ENCODE data around the gene NRP2. TPM values are rescaled to one million over a fixed set of nuclear protein-coding genes. Genes with fewer than 3 reads are reported as not detected.

Gene NRP2
- total RNA-seq, 2 experiments from 2014 or later, result 0.35 to 2.6 TPM

GRCh38 chr2:205763708-205764211 lies 81.5 kb downstream of the NRP2 start:
- H4K20me1 ChIP-seq (ENCODE audit: insufficient read depth, low read length), result no peaks in the 10 kb centered on the region
- ChIA-PET POLR2A (no interaction called here), CTCF (ENCODE audit: unreplicated experiment) (no interaction called here)
- H2AFZ ChIP-seq (ENCODE audit: low read length), result no peak overlapping the region
- H3K4me2 ChIP-seq (ENCODE audit: low read length), result no peak overlapping the region
- no peaks in the 10 kb centered on the region for H3K9me3 ChIP-seq (ENCODE audit: low read length)
- no peaks in the 10 kb centered on the region for H3K4me1 ChIP-seq (ENCODE audit: insufficient read depth, low read length, poor library complexity, severe bottlenecking)
- H3K4me3 ChIP-seq (ENCODE audit: low read depth, low read length, poor library complexity, severe bottlenecking), result no peak overlapping the region
- H3K79me2 ChIP-seq (ENCODE audit: insufficient read depth, low read depth, low read length), result no peaks in the 10 kb centered on the region
- H3K9me2 ChIP-seq (ENCODE audit: insufficient read depth, low read length), result no peaks in the 10 kb centered on the region
- no peaks in the 10 kb centered on the region for H3K36me3 ChIP-seq (ENCODE audit: insufficient read depth, low read length)
- TF ChIP-seq, protein P1, sequence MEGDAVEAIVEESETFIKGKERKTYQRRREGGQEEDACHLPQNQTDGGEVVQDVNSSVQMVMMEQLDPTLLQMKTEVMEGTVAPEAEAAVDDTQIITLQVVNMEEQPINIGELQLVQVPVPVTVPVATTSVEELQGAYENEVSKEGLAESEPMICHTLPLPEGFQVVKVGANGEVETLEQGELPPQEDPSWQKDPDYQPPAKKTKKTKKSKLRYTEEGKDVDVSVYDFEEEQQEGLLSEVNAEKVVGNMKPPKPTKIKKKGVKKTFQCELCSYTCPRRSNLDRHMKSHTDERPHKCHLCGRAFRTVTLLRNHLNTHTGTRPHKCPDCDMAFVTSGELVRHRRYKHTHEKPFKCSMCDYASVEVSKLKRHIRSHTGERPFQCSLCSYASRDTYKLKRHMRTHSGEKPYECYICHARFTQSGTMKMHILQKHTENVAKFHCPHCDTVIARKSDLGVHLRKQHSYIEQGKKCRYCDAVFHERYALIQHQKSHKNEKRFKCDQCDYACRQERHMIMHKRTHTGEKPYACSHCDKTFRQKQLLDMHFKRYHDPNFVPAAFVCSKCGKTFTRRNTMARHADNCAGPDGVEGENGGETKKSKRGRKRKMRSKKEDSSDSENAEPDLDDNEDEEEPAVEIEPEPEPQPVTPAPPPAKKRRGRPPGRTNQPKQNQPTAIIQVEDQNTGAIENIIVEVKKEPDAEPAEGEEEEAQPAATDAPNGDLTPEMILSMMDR (conservative IDR thresholded peaks at IDR 0.05; ENCODE audit: low read length), result 0 out of 2 replicates have a peak, but pooled peaks have one; percentile 17
- TF ChIP-seq EZH2phosphoT487 (IDR thresholded peaks at IDR 0.05; ENCODE audit: borderline replicate concordance, low read depth, low read length), result no peak
- DNase-seq (ENCODE audit: low spot score), result no peak
- no TSS peak for BruUV-seq (replicated peaks)
- H3K27ac ChIP-seq (ENCODE audit: low read depth, low read length, poor library complexity, severe bottlenecking), result no peak overlapping the region
- intact Hi-C loops (cut with micrococcal nuclease; ENCODE audit: unreplicated experiment), result no loop called here

DNA sequence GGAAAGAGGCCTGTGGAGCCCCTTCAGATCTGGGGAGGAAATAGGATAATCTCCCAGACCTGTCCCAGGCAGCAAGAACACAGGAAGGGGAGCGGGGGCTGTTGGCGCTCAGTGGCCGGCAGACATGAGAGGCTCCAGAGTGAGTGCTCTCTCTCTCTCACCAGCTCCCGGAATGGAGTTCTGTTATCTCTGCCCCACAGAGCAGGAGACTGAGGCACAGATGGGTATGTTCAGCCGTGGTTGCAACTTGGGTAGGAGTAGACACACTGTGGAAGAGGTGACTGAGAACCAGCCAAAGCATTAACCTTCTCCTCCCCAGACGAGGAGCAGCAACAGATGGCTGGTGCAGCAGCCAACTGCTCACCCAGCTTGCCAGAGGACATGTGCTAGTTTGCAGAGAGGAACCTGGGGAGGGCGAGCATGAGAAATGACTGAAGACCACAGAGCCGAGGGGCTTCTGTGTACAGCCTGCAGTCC lies 82.0 kb downstream of the NRP2 start:
- H4K20me1 ChIP-seq (ENCODE audit: insufficient read depth, low read length), result no peaks in the 10 kb centered on the region
- H3K79me2 ChIP-seq (ENCODE audit: insufficient read depth, low read depth, low read length), result no peaks in the 10 kb centered on the region
- ChIA-PET CTCF (ENCODE audit: unreplicated experiment) (no interaction called here), POLR2A (no interaction called here)
- H3K4me2 ChIP-seq (ENCODE audit: low read length), result no peak overlapping the region
- intact Hi-C loops (cut with micrococcal nuclease; ENCODE audit: unreplicated experiment), result no loop called here
- H3K36me3 ChIP-seq (ENCODE audit: insufficient read depth, low read length), result no peaks in the 10 kb centered on the region
- no peak for TF ChIP-seq EZH2phosphoT487 (IDR thresholded peaks at IDR 0.05; ENCODE audit: borderline replicate concordance, low read depth, low read length)
- TF ChIP-seq, protein P1 (conservative IDR thresholded peaks at IDR 0.05; ENCODE audit: low read length), result no peak
- no peaks in the 10 kb centered on the region for H3K9me3 ChIP-seq (ENCODE audit: low read length)
- no peak overlapping the region for H2AFZ ChIP-seq (ENCODE audit: low read length)
- BruUV-seq (replicated peaks), result no TSS peak
- H3K4me3 ChIP-seq (ENCODE audit: low read depth, low read length, poor library complexity, severe bottlenecking), result no peak overlapping the region
- no peaks in the 10 kb centered on the region for H3K4me1 ChIP-seq (ENCODE audit: insufficient read depth, low read length, poor library complexity, severe bottlenecking)
- H3K27ac ChIP-seq (ENCODE audit: low read depth, low read length, poor library complexity, severe bottlenecking), result no peak overlapping the region
- H3K9me2 ChIP-seq (ENCODE audit: insufficient read depth, low read length), result no peaks in the 10 kb centered on the region
- no peak for DNase-seq (ENCODE audit: low spot score)

DNA sequence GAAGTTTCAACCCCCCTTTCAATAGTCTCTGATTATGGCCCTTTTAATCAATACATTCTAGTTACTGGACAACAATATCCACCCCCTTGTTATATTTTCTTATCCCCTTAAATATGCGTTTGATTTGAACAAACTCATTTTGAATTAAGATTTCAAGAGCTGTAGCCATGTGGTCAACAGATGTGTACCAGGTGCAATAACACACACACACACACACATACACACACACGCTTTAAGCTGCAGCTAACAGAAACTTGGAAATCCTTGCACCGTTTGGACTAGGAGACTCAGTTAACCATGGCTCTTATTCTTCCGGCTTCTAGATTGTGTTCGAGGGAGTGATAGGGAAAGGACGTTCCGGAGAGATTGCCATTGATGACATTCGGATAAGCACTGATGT lies 82.8 kb downstream of the NRP2 start:
- TF ChIP-seq, protein P1 (conservative IDR thresholded peaks at IDR 0.05; ENCODE audit: low read length), result no peak
- TF ChIP-seq EZH2phosphoT487 (IDR thresholded peaks at IDR 0.05; ENCODE audit: borderline replicate concordance, low read depth, low read length), result no peak
- intact Hi-C loops (cut with micrococcal nuclease; ENCODE audit: unreplicated experiment), result loop anchor here (5.0 kb wide), 1 partner anchor 122 kb away; no protein-coding TSS in a partner anchor
- no TSS peak for BruUV-seq (replicated peaks)
- H3K4me3 ChIP-seq (ENCODE audit: low read depth, low read length, poor library complexity, severe bottlenecking), result no peak overlapping the region
- H3K4me2 ChIP-seq (ENCODE audit: low read length), result no peak overlapping the region
- H4K20me1 ChIP-seq (ENCODE audit: insufficient read depth, low read length), result no peaks in the 10 kb centered on the region
- no peak overlapping the region for H3K27ac ChIP-seq (ENCODE audit: low read depth, low read length, poor library complexity, severe bottlenecking)
- POLR2A ChIA-PET, result no interaction called here
- H3K36me3 ChIP-seq (ENCODE audit: insufficient read depth, low read length), result no peaks in the 10 kb centered on the region
- H2AFZ ChIP-seq (ENCODE audit: low read length), result no peak overlapping the region
- no peaks in the 10 kb centered on the region for H3K4me1 ChIP-seq (ENCODE audit: insufficient read depth, low read length, poor library complexity, severe bottlenecking)
- no peaks in the 10 kb centered on the region for H3K9me3 ChIP-seq (ENCODE audit: low read length)
- no peak for DNase-seq (ENCODE audit: low spot score)
- no peaks in the 10 kb centered on the region for H3K79me2 ChIP-seq (ENCODE audit: insufficient read depth, low read depth, low read length)
- no peaks in the 10 kb centered on the region for H3K9me2 ChIP-seq (ENCODE audit: insufficient read depth, low read length)
- CTCF ChIA-PET (ENCODE audit: unreplicated experiment), result no interaction called here
